HEK293 (cell line): ENCODE measurements around the gene KCTD6.

Experiments used
- CTCF ChIP-seq: fragments of 450-650 bp; formaldehyde crosslinking; IDR thresholded peaks from 2 replicates; pipeline ENCODE4 v1.5.1; 2016; ENCODE audit warnings: missing biosample characterization, missing genetic modification characterization
- TCF7L2 ChIP-seq: IDR thresholded peaks from 2 replicates; pipeline ENCODE4 v1.6.1; 2011; ENCODE audit warnings: low read depth, mild to moderate bottlenecking, inconsistent platforms, low read length, moderate library complexity, borderline replicate concordance
- ZBTB8A ChIP-seq: fragments of 450-650 bp; formaldehyde crosslinking; IDR thresholded peaks from 2 replicates; pipeline ENCODE4 v1.5.1; 2016; ENCODE audit warnings: missing biosample characterization, missing genetic modification characterization
- ZNF121 ChIP-seq: fragments of 450-650 bp; formaldehyde crosslinking; IDR thresholded peaks from 2 replicates; pipeline ENCODE4 v1.5.1; 2016; ENCODE audit warnings: missing biosample characterization, missing genetic modification characterization
- ZNF274 ChIP-seq, 2 experiments: fragments of 200-500 bp in 1 of 2; fragments of 450-650 bp in 1 of 2; sonication (Bioruptor generic) in 1 of 2; formaldehyde crosslinking in 1 of 2; IDR thresholded peaks; 2 replicates each; pipeline versions ENCODE4 v1.5.1 to v1.6.1; 2014 to 2016; ENCODE audit warnings: borderline replicate concordance in 1 of 2, inconsistent platforms in 1 of 2, low read length in 1 of 2, missing biosample characterization in 1 of 2, missing genetic modification characterization in 1 of 2
- ZNF549 ChIP-seq: fragments of 450-650 bp; IDR thresholded peaks from 2 replicates; pipeline ENCODE4 v1.5.1; 2018; ENCODE audit warnings: missing biosample characterization, missing genetic modification characterization, mild to moderate bottlenecking, inconsistent platforms, moderate library complexity
- ZNF596 ChIP-seq: fragments of 450-650 bp; IDR thresholded peaks from 2 replicates; pipeline ENCODE4 v1.5.0; 2018; ENCODE audit warnings: missing biosample characterization, mild to moderate bottlenecking, missing genetic modification characterization, moderate library complexity
- ZNF747 ChIP-seq: fragments of 450-650 bp; formaldehyde crosslinking; IDR thresholded peaks from 2 replicates; pipeline ENCODE4 v1.5.1; 2016; ENCODE audit warnings: missing biosample characterization, missing genetic modification characterization
- TF ChIP-seq, protein P1 (sequence below): fragments of 450-650 bp; formaldehyde crosslinking; IDR thresholded peaks from 2 replicates; pipeline ENCODE4 v1.5.1; 2016; ENCODE audit warnings: missing biosample characterization, missing genetic modification characterization
- TF ChIP-seq, protein P2 (sequence below): fragments of 450-650 bp; formaldehyde crosslinking; IDR thresholded peaks from 2 replicates; pipeline ENCODE4 v1.5.1; 2016; ENCODE audit warnings: missing biosample characterization, missing genetic modification characterization, low read depth
- TF ChIP-seq, protein P3 (sequence below): sonication (generic); formaldehyde crosslinking; IDR thresholded peaks from 2 replicates; pipeline ENCODE4 v1.8.1; 2022; ENCODE audit warnings: mild to moderate bottlenecking, moderate library complexity, missing genetic modification reagents

- TF ChIP-seq ZNF121: no peak
- TF ChIP-seq ZNF549: no peak
- TF ChIP-seq ZBTB8A: no peak
- TF ChIP-seq ZNF747 (tag by site-specific recombination): no peak
- TF ChIP-seq CTCF (tag by site-specific recombination): no peak
- TF ChIP-seq ZNF596: no peak
- TF ChIP-seq, protein P1, sequence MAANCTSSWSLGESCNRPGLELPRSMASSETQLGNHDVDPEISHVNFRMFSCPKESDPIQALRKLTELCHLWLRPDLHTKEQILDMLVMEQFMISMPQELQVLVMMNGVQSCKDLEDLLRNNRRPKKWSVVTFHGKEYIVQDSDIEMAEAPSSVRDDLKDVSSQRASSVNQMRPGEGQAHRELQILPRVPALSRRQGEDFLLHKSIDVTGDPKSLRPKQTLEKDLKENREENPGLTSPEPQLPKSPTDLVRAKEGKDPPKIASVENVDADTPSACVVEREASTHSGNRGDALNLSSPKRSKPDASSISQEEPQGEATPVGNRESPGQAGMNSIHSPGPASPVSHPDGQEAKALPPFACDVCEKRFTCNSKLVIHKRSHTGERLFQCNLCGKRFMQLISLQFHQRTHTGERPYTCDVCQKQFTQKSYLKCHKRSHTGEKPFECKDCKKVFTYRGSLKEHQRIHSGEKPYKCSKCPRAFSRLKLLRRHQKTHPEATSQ (tag by site-specific recombination): no peak
- TF ChIP-seq, protein P2, sequence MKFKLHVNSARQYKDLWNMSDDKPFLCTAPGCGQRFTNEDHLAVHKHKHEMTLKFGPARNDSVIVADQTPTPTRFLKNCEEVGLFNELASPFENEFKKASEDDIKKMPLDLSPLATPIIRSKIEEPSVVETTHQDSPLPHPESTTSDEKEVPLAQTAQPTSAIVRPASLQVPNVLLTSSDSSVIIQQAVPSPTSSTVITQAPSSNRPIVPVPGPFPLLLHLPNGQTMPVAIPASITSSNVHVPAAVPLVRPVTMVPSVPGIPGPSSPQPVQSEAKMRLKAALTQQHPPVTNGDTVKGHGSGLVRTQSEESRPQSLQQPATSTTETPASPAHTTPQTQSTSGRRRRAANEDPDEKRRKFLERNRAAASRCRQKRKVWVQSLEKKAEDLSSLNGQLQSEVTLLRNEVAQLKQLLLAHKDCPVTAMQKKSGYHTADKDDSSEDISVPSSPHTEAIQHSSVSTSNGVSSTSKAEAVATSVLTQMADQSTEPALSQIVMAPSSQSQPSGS (tag by site-specific recombination): no peak
- TF ChIP-seq, protein P3, sequence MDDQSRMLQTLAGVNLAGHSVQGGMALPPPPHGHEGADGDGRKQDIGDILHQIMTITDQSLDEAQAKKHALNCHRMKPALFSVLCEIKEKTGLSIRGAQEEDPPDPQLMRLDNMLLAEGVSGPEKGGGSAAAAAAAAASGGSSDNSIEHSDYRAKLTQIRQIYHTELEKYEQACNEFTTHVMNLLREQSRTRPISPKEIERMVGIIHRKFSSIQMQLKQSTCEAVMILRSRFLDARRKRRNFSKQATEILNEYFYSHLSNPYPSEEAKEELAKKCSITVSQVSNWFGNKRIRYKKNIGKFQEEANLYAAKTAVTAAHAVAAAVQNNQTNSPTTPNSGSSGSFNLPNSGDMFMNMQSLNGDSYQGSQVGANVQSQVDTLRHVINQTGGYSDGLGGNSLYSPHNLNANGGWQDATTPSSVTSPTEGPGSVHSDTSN: no peak
- TF ChIP-seq ZNF274 (IDR thresholded peaks at IDR 0.05; ENCODE audit: low read length): no peak
- TF ChIP-seq ZNF274 (tag by site-specific recombination; IDR thresholded peaks at IDR 0.05; ENCODE audit: borderline replicate concordance): no peak
- TF ChIP-seq TCF7L2: no peak
These were observed 29.4 kb downstream of the KCTD6 start for GRCh38 chr3:58521336-58521670.
